22Rv1 (cell line): ENCODE data around the gene OLR1.
"Not testable (repeated sequence)": the region's sequence is repeated elsewhere in the genome, so short reads cannot be mapped to it uniquely, and the experiment has no call there.

Source experiments
- H3K27ac ChIP-seq: fragments of 450-650 bp; 2 replicates; pipeline ENCODE4 v1.5.1; 2017
- ZFX ChIP-seq: fragments of 450-650 bp; IDR thresholded peaks from 2 replicates; pipeline ENCODE4 v1.6.1; 2017; ENCODE audit warnings: antibody characterized with exemption, borderline replicate concordance
- TF ChIP-seq, protein P1 (sequence below): fragments of 450-650 bp; IDR thresholded peaks from 2 replicates; pipeline ENCODE4 v1.5.1; 2017; ENCODE audit warnings: mild to moderate bottlenecking

OLR1 gene

DNA sequence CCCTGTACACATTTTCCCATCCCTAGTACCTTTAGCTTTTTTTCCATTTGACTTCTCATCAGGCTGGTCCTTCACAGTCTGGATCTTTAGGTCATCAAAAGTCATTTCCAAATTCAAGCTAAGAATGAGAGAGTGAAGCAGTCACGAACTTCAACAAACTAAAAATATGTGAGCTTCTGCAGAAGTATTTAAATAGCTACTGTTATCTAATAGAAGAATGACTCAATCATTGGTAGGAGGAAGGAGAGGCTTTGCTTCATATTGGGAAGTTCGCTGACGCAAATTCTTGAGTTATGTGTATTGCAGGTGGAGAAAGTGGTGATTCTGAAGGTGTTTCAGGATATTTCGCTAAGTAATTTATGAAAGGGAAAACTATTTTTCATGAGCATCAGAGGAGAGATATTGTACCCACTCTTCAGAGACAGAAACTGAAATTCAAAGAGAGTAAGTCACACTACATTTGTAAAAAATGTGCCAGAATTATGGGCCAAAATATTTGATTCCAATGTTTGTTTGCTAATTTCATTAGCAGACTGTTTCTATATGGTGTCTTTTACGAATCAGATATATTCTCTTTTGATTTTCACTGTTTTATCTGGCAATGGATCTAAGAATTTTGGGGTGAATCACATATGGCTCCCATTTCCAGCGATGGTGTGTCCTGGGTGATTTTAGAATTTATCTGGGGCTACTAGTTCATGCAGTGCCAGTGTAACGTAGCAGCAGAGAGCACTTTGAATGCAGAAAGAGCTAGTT lies at the start of gene OLR1:
OLR1 (minus strand) TSS at position 160 of the 756 bp plus-strand sequence; CDS start at position 105, 55 bp downstream.
- H3K27ac ChIP-seq, result no peak within 1 kb of the TSS
- TF ChIP-seq, protein P1, sequence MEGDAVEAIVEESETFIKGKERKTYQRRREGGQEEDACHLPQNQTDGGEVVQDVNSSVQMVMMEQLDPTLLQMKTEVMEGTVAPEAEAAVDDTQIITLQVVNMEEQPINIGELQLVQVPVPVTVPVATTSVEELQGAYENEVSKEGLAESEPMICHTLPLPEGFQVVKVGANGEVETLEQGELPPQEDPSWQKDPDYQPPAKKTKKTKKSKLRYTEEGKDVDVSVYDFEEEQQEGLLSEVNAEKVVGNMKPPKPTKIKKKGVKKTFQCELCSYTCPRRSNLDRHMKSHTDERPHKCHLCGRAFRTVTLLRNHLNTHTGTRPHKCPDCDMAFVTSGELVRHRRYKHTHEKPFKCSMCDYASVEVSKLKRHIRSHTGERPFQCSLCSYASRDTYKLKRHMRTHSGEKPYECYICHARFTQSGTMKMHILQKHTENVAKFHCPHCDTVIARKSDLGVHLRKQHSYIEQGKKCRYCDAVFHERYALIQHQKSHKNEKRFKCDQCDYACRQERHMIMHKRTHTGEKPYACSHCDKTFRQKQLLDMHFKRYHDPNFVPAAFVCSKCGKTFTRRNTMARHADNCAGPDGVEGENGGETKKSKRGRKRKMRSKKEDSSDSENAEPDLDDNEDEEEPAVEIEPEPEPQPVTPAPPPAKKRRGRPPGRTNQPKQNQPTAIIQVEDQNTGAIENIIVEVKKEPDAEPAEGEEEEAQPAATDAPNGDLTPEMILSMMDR, result no peak
- TF ChIP-seq ZFX, result no peak

DNA sequence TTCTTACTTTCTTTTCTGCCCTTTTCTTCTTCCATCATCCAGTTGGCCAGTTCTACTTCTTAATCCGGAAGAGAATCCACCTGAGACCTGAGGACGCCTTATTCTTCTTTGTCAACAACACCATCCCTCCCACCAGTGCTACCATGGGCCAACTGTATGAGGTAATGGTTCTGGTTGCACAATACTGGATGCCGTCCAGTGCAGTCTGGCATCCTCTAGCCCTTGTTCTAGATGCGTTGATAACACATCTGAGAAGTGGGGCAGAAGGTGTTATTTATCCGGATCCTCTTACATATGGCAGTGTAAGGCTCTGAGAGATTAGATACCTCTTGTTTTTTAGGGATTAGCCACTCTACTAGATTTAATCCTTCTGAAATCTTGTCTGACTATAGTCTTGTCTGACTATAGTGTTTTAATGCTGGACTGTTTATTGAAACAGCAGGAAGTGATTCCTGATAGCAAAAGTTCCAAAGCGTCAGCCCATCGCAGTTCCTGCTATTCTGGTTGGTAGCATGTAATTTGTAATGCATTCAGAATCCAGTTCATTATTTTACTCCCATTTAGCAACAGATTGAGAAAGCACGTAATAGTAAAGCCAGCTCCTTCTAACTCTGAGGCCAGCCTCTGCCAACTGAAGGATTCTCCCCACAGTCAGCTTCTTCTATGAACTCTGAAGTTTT lies 48.6 kb upstream of the OLR1 start:
- TF ChIP-seq ZFX, result no peak
- TF ChIP-seq, protein P1, result no peak
- H3K27ac ChIP-seq, result peak overlapping the region; percentile 65

DNA sequence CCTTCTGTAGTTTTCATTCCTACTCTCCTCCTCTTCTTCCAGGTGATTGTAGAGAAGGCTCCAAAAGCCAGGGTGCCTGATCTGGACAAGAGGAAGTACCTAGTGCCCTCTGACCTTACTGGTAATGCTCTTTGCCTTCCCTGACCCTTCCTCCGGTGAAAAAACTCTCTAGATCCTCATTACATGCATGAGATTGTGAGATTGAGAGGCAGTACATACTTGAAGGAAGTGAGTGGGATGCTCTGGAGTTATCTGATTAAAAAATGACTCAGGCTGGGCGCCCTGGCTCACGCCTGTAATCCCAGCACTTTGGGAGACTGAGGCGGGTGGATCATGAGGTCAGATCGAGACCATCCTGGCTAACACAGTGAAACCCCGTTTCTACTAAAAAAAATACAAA lies 46.1 kb upstream of the OLR1 start:
- no peak overlapping the region for H3K27ac ChIP-seq

DNA sequence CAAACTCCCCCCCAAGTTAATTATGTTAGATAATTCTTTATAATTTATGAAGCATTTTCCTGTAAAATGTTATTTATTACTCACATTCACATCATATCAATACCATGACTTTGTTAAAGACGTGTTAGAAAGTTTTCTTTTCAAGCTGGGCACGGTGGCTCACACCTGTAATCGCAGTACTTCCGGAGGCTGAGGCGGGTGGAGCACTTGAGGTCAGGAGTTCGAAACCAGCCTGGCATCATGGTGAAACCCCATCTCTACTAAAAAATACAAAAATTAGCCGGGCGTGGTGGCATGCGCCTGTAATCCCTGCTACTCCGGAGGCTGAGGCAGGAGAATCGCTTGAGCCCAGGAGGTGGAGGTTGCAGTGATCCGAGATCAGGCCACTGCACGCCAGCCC lies 44.0 kb upstream of the OLR1 start:
- H3K27ac ChIP-seq, result not testable (repeated sequence)

More for the DNA sequence above, 46.1 kb upstream of the OLR1 start:
- TF ChIP-seq, protein P1, result no peak
- no peak for TF ChIP-seq ZFX

DNA sequence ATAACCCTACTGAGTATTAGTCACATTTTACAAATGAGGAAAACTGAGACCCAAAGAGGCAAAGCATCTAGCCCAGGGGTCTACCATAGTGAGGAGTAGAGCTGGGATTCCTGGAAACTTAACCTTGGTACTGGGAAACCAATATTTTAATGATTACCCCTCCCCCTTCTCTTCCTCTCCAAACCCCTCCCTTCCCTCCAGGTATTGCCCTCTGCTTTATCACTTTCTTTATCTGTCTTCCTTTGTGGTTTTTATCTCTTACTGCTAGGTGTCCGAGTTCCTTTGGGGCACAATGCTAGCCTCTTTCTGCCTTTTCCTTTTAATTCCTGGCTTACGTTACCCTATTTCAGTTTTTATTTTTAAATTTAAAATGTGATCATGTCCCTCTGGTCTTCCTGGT lies 43.5 kb upstream of the OLR1 start:
- TF ChIP-seq, protein P1, result no peak
- TF ChIP-seq ZFX, result no peak
- no peak overlapping the region for H3K27ac ChIP-seq

DNA sequence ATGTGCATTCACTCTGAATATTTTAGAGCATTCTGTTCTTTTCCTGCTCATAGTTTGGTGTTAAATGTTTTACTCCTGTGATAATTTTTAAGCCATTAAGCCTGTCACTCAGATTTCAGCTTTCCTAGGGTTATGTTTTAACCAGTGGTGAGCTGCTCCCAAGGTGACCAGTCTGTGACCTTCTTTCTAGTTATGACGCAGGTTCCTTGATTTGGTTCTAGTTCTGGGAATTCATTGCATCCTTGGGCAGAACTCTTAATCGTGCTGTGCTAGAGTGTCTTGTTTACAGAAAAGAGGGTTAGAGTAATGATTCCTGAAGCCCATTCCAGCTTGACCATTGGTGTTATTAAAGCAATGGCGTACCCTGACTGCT lies 42.9 kb upstream of the OLR1 start:
- H3K27ac ChIP-seq, result no peak overlapping the region
- TF ChIP-seq, protein P1, result no peak
- no peak for TF ChIP-seq ZFX

DNA sequence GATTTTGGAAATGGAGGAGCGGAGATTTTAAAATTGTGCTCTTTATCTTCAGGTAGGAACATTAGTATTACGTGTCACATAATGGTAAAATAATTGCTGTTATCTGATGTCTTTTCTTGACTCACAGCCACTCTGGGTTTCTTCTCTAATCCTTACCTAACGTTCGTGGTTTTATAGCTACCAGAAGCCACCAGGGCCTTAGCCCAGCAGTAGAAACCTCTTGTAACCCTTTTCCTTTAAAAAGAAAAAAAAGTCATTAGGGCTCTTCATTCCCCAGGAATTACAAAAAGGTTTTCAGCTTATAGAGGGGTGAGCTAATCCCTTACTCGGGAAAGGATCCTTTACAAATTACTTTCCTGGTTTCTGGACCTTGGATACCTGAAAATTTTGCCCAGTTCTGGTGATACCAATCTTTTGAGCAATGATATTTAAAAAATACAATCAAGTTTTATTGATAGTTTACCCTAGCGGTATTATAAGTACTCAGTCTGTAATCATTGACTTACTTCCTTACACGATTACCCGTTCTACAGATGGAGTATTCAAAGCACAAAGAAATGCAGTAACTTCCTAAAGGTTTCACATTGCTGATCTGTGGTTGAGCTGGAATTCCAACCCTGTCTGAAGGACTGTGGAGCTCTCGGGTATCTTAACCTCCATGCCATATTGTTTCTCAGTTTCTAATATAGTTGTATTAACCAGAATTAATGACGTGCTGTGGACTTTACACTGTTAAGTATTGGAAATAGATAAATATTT lies 42.4 kb upstream of the OLR1 start:
- TF ChIP-seq, protein P1, result no peak
- TF ChIP-seq ZFX, result no peak
- H3K27ac ChIP-seq, result no peak overlapping the region
